HEK293 (cell line): ENCODE measurements around the gene MRTFA.

Source experiments
- CTCF ChIA-PET: fragments of 350-600 bp; formaldehyde crosslinking; extraction: SDS; loops from one replicate; lab custom pipeline; 2021; ENCODE audit warnings: antibody characterized with exemption; lab: Yijun Ruan, JAX
- POLR2A ChIA-PET: fragments of 300-600 bp; formaldehyde crosslinking; extraction: SDS; loops from one replicate; lab custom pipeline; 2020; ENCODE audit warnings: antibody characterized with exemption, inconsistent platforms; lab: Yijun Ruan, JAX
- H3K27ac ChIP-seq: fragments of 200-500 bp; sonication (Bioruptor generic); 2 replicates; pipeline ENCODE4 v1.5.1; 2014; ENCODE audit warnings: low read depth, low read length, control low read depth, inconsistent platforms; ENCODE audit errors: extremely low read depth
- H3K36me3 ChIP-seq, 2 experiments: fragments of 200-500 bp in 1 of 2; sonication (Bioruptor generic) in 1 of 2; 1 replicate in 1 of 2; 2 replicates in 1 of 2; pipeline ENCODE4 v1.5.1; 2014 to 2017; ENCODE audit warnings: inconsistent platforms in 2 of 2, low read length in 2 of 2; ENCODE audit not compliant: control insufficient read depth in 2 of 2, insufficient read depth in 1 of 2
- H3K4me1 ChIP-seq: fragments of 200-500 bp; sonication (Bioruptor generic); 2 replicates; pipeline ENCODE4 v1.5.1; 2014; ENCODE audit warnings: mild to moderate bottlenecking, low read length, inconsistent platforms; ENCODE audit not compliant: control insufficient read depth, insufficient read depth
- H3K4me3 ChIP-seq: 2 replicates; pipeline ENCODE4 v1.5.1; 2011; ENCODE audit warnings: low read depth, mild to moderate bottlenecking, control low read depth, low read length, moderate library complexity
- H3K9me3 ChIP-seq: fragments of 200-500 bp; sonication (Bioruptor generic); 2 replicates; pipeline ENCODE4 v1.5.1; 2014; ENCODE audit warnings: low read depth, low read length, inconsistent platforms; ENCODE audit not compliant: control insufficient read depth, insufficient read depth
- ATF2 ChIP-seq: fragments of 450-650 bp; formaldehyde crosslinking; IDR thresholded peaks from 2 replicates; pipeline ENCODE4 v1.5.1; 2016; ENCODE audit warnings: missing biosample characterization, missing genetic modification characterization, low read depth
- HOXD13 ChIP-seq: sonication (generic); formaldehyde crosslinking; IDR thresholded peaks from 2 replicates; pipeline ENCODE4 v1.8.0; 2022; ENCODE audit warnings: missing genetic modification reagents, borderline replicate concordance
- IKZF3 ChIP-seq: fragments of 450-650 bp; IDR thresholded peaks from 2 replicates; pipeline ENCODE4 v1.5.0; 2018; ENCODE audit warnings: missing biosample characterization, mild to moderate bottlenecking, missing genetic modification characterization, moderate library complexity
- INSM2 ChIP-seq: fragments of 450-650 bp; formaldehyde crosslinking; IDR thresholded peaks from 2 replicates; pipeline ENCODE4 v1.5.1; 2016; ENCODE audit warnings: missing biosample characterization, missing genetic modification characterization
- KLF9 ChIP-seq: fragments of 450-650 bp; formaldehyde crosslinking; IDR thresholded peaks from 2 replicates; pipeline ENCODE4 v1.5.1; 2016; ENCODE audit warnings: missing biosample characterization, missing genetic modification characterization, low read depth
- SP7 ChIP-seq: fragments of 450-650 bp; formaldehyde crosslinking; IDR thresholded peaks from 2 replicates; pipeline ENCODE4 v1.5.1; 2016; ENCODE audit warnings: missing biosample characterization, missing genetic modification characterization
- ZBTB1 ChIP-seq: fragments of 450-650 bp; formaldehyde crosslinking; IDR thresholded peaks from 2 replicates; pipeline ENCODE4 v1.5.1; 2016; ENCODE audit warnings: missing biosample characterization, missing genetic modification characterization
- ZBTB8A ChIP-seq: fragments of 450-650 bp; formaldehyde crosslinking; IDR thresholded peaks from 2 replicates; pipeline ENCODE4 v1.5.1; 2016; ENCODE audit warnings: missing biosample characterization, missing genetic modification characterization
- ZFP37 ChIP-seq: fragments of 450-650 bp; formaldehyde crosslinking; IDR thresholded peaks from 2 replicates; pipeline ENCODE4 v1.5.1; 2016; ENCODE audit warnings: missing biosample characterization, missing genetic modification characterization
- ZFP69B ChIP-seq: fragments of 450-650 bp; formaldehyde crosslinking; IDR thresholded peaks from 2 replicates; pipeline ENCODE4 v1.5.1; 2016; ENCODE audit warnings: missing biosample characterization, missing genetic modification characterization
- ZIC2 ChIP-seq: fragments of 450-650 bp; formaldehyde crosslinking; IDR thresholded peaks from 2 replicates; pipeline ENCODE4 v1.5.1; 2016; ENCODE audit warnings: missing biosample characterization, missing genetic modification characterization
- ZNF16 ChIP-seq: fragments of 450-650 bp; formaldehyde crosslinking; IDR thresholded peaks from 2 replicates; pipeline ENCODE4 v1.5.1; 2016; ENCODE audit warnings: low read depth, missing biosample characterization, missing genetic modification characterization
- ZNF169 ChIP-seq: fragments of 450-650 bp; formaldehyde crosslinking; IDR thresholded peaks from 2 replicates; pipeline ENCODE4 v1.5.1; 2016; ENCODE audit warnings: missing biosample characterization, missing genetic modification characterization
- ZNF174 ChIP-seq: fragments of 450-650 bp; formaldehyde crosslinking; IDR thresholded peaks from 2 replicates; pipeline ENCODE4 v1.5.0; 2017; ENCODE audit warnings: missing biosample characterization, mild to moderate bottlenecking, missing genetic modification characterization
- ZNF2 ChIP-seq: fragments of 450-650 bp; formaldehyde crosslinking; IDR thresholded peaks from 2 replicates; pipeline ENCODE4 v1.5.1; 2016; ENCODE audit warnings: missing biosample characterization, missing genetic modification characterization
- ZNF214 ChIP-seq: fragments of 450-650 bp; formaldehyde crosslinking; IDR thresholded peaks from 2 replicates; pipeline ENCODE4 v1.5.1; 2017; ENCODE audit warnings: missing biosample characterization, mild to moderate bottlenecking, missing genetic modification characterization, borderline replicate concordance
- ZNF221 ChIP-seq: fragments of 450-650 bp; formaldehyde crosslinking; IDR thresholded peaks from 2 replicates; pipeline ENCODE4 v1.5.1; 2017; ENCODE audit warnings: missing biosample characterization, missing genetic modification characterization, borderline replicate concordance
- ZNF274 ChIP-seq, 2 experiments: fragments of 200-500 bp in 1 of 2; fragments of 450-650 bp in 1 of 2; sonication (Bioruptor generic) in 1 of 2; formaldehyde crosslinking in 1 of 2; IDR thresholded peaks; 2 replicates each; pipeline versions ENCODE4 v1.5.1 to v1.6.1; 2014 to 2016; ENCODE audit warnings: borderline replicate concordance in 1 of 2, inconsistent platforms in 1 of 2, low read length in 1 of 2, missing biosample characterization in 1 of 2, missing genetic modification characterization in 1 of 2
- ZNF366 ChIP-seq: fragments of 450-650 bp; formaldehyde crosslinking; conservative IDR thresholded peaks from 2 replicates; pipeline ENCODE4 v1.5.1; 2016; ENCODE audit warnings: missing biosample characterization, missing genetic modification characterization
- ZNF544 ChIP-seq: fragments of 450-650 bp; formaldehyde crosslinking; IDR thresholded peaks from 2 replicates; pipeline ENCODE4 v1.5.0; 2017; ENCODE audit warnings: missing biosample characterization, missing genetic modification characterization
- ZNF555 ChIP-seq: fragments of 450-650 bp; formaldehyde crosslinking; conservative IDR thresholded peaks from 2 replicates; pipeline ENCODE4 v1.5.1; 2017; ENCODE audit warnings: missing biosample characterization, mild to moderate bottlenecking, missing genetic modification characterization, inconsistent platforms
- ZNF571 ChIP-seq: fragments of 450-650 bp; formaldehyde crosslinking; IDR thresholded peaks from 2 replicates; pipeline ENCODE4 v1.5.0; 2017; ENCODE audit warnings: missing biosample characterization, missing genetic modification characterization
- ZNF621 ChIP-seq: fragments of 450-650 bp; formaldehyde crosslinking; IDR thresholded peaks from 2 replicates; pipeline ENCODE4 v1.5.1; 2017; ENCODE audit warnings: missing biosample characterization, missing genetic modification characterization
- ZNF645 ChIP-seq: fragments of 450-650 bp; formaldehyde crosslinking; IDR thresholded peaks from 2 replicates; pipeline ENCODE4; 2016; ENCODE audit warnings: missing biosample characterization, missing genetic modification characterization
- ZNF654 ChIP-seq: fragments of 450-650 bp; formaldehyde crosslinking; IDR thresholded peaks from 2 replicates; pipeline ENCODE4 v1.5.1; 2016; ENCODE audit warnings: low read depth, missing biosample characterization, missing genetic modification characterization
- ZNF785 ChIP-seq: fragments of 450-650 bp; formaldehyde crosslinking; IDR thresholded peaks from 2 replicates; pipeline ENCODE4 v1.5.1; 2016; ENCODE audit warnings: missing biosample characterization, missing genetic modification characterization
- ZSCAN16 ChIP-seq: fragments of 450-650 bp; formaldehyde crosslinking; IDR thresholded peaks from 2 replicates; pipeline ENCODE4 v1.5.1; 2016; ENCODE audit warnings: missing biosample characterization, missing genetic modification characterization
- TF ChIP-seq, protein P1 (sequence below): fragments of 450-650 bp; formaldehyde crosslinking; IDR thresholded peaks from 2 replicates; pipeline ENCODE4 v1.5.1; 2016; ENCODE audit warnings: missing biosample characterization, missing genetic modification characterization
- TF ChIP-seq, protein P2 (sequence below): IDR thresholded peaks from 2 replicates; pipeline ENCODE4 v1.6.1; 2011; ENCODE audit warnings: mild to moderate bottlenecking, low read depth, low read length, borderline replicate concordance
- TF ChIP-seq, protein P3 (sequence below): fragments of 450-650 bp; formaldehyde crosslinking; IDR thresholded peaks from 2 replicates; pipeline ENCODE4 v1.5.1; 2016; ENCODE audit warnings: missing biosample characterization, missing genetic modification characterization

The MRTFA gene

DNA sequence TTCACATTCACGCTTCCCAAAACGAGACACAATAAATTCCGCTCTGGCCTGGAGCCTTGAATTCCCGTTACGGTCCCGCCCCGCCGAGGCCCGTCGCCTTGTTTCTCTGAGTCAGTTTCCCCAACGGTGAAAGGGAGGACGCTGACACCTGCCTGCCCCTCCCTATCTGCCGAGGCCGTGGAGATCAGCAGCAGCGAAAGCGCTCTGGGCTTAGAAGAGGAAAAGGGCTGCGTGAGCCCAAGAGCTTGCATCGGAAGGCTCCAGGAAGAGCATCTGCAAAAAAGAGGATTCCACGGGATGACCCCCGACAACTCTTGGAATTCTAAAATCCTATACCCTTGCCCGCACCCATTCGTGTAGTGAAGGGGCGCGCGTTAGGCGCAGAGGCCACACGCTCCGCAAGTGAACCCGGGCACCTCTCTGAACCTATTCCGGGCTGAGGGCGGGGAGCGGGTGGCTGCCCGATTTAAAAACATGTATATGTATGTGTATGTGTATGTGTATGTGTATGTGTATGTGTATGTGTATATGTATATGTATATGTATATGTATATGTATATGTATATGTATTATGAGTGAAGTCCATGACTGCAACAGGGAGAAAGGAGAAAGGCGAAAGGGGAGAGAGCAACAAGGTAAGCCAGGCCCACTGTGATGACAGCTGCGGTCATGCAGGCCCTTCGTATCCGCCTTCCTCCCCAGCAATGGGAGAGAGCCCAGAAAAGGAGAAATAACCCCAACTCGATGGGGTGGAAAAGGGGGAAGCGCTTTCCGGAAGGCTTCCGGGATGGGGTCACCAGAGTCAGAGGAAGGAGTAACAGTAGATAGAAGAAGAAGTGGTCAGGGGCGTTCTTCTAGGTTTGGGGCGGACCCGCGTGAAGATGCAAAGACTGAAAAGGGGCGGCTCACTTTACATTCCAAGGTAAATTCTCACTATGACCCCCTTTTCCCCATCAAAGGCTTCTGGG, 948 bp upstream of the MRTFA start:
- H3K36me3 ChIP-seq, result no peaks in the 10 kb centered on the region
- H3K27ac ChIP-seq, result peak overlapping the region; percentile 76
- H3K4me3 ChIP-seq, result peak overlapping the region; percentile 56
- ChIA-PET POLR2A (interaction anchor here (0.7 to 2.2 kb wide), 37 partner anchors 9 to 597 kb away, joined by 3 to 31 read pairs (median 4); partner anchors contain the start of genes MCHR1, SLC25A17 and ST13), CTCF (interaction anchor here (0.6 to 2.4 kb wide), 4 partner anchors 9 to 125 kb away, joined by 3 to 11 read pairs (median 4); no protein-coding TSS in a partner anchor)
- H3K4me1 ChIP-seq, result peaks cover 12% of the 10 kb centered on the region; the same call in 1 of the 2 replicates
- no peaks in the 10 kb centered on the region for H3K9me3 ChIP-seq
- TF ChIP-seq ZNF214 (tag by site-specific recombination) (no peak), IKZF3 (tag by site-specific recombination) (0 out of 2 replicates have a peak, but pooled peaks have one; percentile 38), HOXD13 (CRISPR knock-in tag) (no peak), ZNF221 (no peak), ZNF645 (tag by site-specific recombination) (no peak), ZBTB1 (no peak), ZNF16 (tag by site-specific recombination) (0 out of 2 replicates have a peak, but pooled peaks have one; percentile 33), INSM2 (tag by site-specific recombination) (no peak), ATF2 (tag by site-specific recombination) (no peak), ZNF366 (tag by site-specific recombination) (no peak), ZBTB8A (tag by site-specific recombination) (peak; percentile 51; the same call in 1 of the 2 replicates), ZNF174 (tag by site-specific recombination) (no peak), ZNF555 (tag by site-specific recombination) (no peak), ZNF169 (tag by site-specific recombination) (no peak), ZFP37 (tag by site-specific recombination) (no peak), ZNF274 (IDR thresholded peaks at IDR 0.05; ENCODE audit: low read length) (no peak), ZNF274 (tag by site-specific recombination; IDR thresholded peaks at IDR 0.05; ENCODE audit: borderline replicate concordance) (no peak), ZNF571 (tag by site-specific recombination) (no peak), SP7 (tag by site-specific recombination) (no peak), ZNF654 (tag by site-specific recombination) (no peak), KLF9 (no peak), ZNF2 (0 out of 2 replicates have a peak, but pooled peaks have one; percentile 4), ZNF621 (tag by site-specific recombination) (no peak), ZNF785 (tag by site-specific recombination) (no peak), ZIC2 (tag by site-specific recombination) (no peak), ZNF544 (tag by site-specific recombination) (no peak), ZFP69B (tag by site-specific recombination) (0 out of 2 replicates have a peak, but pooled peaks have one; percentile 11), ZSCAN16 (tag by site-specific recombination) (no peak)
- TF ChIP-seq, protein P1, sequence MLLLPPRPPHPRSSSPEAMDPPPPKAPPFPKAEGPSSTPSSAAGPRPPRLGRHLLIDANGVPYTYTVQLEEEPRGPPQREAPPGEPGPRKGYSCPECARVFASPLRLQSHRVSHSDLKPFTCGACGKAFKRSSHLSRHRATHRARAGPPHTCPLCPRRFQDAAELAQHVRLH (tag by site-specific recombination), result no peak
- TF ChIP-seq, protein P2, sequence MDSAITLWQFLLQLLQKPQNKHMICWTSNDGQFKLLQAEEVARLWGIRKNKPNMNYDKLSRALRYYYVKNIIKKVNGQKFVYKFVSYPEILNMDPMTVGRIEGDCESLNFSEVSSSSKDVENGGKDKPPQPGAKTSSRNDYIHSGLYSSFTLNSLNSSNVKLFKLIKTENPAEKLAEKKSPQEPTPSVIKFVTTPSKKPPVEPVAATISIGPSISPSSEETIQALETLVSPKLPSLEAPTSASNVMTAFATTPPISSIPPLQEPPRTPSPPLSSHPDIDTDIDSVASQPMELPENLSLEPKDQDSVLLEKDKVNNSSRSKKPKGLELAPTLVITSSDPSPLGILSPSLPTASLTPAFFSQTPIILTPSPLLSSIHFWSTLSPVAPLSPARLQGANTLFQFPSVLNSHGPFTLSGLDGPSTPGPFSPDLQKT, result no peak
- TF ChIP-seq, protein P3, sequence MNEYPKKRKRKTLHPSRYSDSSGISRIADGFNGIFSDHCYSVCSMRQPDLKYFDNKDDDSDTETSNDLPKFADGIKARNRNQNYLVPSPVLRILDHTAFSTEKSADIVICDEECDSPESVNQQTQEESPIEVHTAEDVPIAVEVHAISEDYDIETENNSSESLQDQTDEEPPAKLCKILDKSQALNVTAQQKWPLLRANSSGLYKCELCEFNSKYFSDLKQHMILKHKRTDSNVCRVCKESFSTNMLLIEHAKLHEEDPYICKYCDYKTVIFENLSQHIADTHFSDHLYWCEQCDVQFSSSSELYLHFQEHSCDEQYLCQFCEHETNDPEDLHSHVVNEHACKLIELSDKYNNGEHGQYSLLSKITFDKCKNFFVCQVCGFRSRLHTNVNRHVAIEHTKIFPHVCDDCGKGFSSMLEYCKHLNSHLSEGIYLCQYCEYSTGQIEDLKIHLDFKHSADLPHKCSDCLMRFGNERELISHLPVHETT (tag by site-specific recombination), result no peak
